Measurements from ENCODE around the gene SFTA2.

SFTA2 gene

DNA sequence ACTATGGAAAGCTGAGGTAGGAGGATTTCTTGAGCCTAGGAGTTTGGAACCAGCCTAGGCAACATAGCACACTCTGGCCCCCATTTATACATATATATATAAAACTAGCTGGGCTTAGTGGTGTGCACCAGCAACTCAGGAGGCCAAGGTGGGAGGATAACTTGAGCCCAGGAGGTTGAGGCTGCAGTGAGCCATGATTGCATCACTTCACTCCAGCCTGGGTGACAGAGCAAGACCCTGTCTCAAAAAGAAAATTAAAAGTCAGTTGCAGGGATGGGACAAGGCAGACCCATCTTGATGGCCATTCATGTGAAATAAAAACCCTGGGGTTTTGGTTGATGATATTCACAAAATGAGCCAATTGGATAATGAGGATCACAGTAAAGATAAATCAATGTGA is 30.5 kb downstream of the SFTA2 start:
- no peak overlapping the region for H3K27ac ChIP-seq
- no peaks in the 10 kb centered on the region for H3K9me3 ChIP-seq
- H3K4me3 ChIP-seq (ENCODE audit: low read depth in 1 of 2, low read length in 1 of 2) = no peak overlapping the region
- no peaks in the 10 kb centered on the region for H3K36me3 ChIP-seq
- peaks cover 3% of the 10 kb centered on the region for H3K27me3 ChIP-seq
- H3K4me1 ChIP-seq (ENCODE audit: control insufficient read depth in 1 of 2, insufficient read depth in 1 of 2, low read depth in 1 of 2, low read length in 1 of 2) = no peaks in the 10 kb centered on the region
- TF ChIP-seq, protein P1, sequence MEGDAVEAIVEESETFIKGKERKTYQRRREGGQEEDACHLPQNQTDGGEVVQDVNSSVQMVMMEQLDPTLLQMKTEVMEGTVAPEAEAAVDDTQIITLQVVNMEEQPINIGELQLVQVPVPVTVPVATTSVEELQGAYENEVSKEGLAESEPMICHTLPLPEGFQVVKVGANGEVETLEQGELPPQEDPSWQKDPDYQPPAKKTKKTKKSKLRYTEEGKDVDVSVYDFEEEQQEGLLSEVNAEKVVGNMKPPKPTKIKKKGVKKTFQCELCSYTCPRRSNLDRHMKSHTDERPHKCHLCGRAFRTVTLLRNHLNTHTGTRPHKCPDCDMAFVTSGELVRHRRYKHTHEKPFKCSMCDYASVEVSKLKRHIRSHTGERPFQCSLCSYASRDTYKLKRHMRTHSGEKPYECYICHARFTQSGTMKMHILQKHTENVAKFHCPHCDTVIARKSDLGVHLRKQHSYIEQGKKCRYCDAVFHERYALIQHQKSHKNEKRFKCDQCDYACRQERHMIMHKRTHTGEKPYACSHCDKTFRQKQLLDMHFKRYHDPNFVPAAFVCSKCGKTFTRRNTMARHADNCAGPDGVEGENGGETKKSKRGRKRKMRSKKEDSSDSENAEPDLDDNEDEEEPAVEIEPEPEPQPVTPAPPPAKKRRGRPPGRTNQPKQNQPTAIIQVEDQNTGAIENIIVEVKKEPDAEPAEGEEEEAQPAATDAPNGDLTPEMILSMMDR (IDR thresholded peaks at IDR 0.05) = no peak

DNA sequence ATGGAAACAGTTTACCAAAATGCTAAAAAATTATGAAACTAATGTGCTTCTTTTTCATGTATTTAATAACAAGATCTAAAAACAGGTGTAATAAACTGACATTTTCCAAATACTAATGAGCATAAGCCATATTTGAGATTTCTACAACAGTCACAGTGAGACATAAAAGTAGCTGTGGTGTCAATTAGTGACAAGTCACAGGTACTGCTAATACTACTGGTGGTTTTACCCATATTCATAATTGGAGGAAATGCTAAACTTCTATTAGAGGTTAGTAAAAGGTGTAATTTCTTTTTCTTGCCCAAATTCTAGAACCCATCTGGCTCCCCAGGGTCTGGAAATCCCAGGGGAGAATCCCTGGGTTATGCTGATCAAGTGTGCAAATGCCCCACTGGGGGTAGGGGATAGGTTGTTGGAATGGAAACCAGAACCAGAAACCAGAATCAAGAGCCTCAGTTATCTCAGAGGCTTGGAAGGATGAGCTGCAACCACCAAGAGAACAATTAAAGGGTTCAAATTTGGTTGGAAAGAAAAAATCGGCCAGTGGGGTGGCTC is 31.0 kb downstream of the SFTA2 start:
- Histone ChIP-seq H3K36me3 (no peaks in the 10 kb centered on the region), H3K4me1 (ENCODE audit: control insufficient read depth in 1 of 2, insufficient read depth in 1 of 2, low read depth in 1 of 2, low read length in 1 of 2) (no peaks in the 10 kb centered on the region)
- TF ChIP-seq, protein P1 (IDR thresholded peaks at IDR 0.05) = no peak

DNA sequence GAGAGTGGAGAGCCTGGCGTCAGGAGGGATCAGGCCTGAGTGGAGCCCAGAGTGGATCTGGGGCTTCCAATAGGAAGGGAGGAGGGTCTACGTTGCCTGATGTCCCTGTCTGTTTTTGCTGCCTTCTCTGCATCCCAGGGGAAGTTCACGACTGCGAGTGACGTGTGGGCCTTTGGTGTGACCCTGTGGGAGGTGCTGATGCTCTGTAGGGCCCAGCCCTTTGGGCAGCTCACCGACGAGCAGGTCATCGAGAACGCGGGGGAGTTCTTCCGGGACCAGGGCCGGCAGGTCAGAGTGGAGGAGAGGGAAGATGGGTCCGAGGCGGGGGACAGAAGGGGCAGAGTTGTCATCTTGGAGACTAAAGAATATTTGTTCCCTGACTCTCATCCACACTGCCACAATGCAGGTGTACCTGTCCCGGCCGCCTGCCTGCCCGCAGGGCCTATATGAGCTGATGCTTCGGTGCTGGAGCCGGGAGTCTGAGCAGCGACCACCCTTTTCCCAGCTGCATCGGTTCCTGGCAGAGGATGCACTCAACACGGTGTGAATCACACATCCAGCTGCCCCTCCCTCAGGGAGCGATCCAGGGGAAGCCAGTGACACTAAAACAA is 33.1 kb downstream of the SFTA2 start:
- Histone ChIP-seq H3K36me3 (no peaks in the 10 kb centered on the region), H3K27ac (no peak overlapping the region), H3K9me3 (no peaks in the 10 kb centered on the region), H3K4me1 (ENCODE audit: control insufficient read depth in 1 of 2, insufficient read depth in 1 of 2, low read depth in 1 of 2, low read length in 1 of 2) (no peaks in the 10 kb centered on the region), H3K4me3 (ENCODE audit: low read depth in 1 of 2, low read length in 1 of 2) (no peak overlapping the region), H3K27me3 (peaks cover 16% of the 10 kb centered on the region)
- TF ChIP-seq, protein P1 (IDR thresholded peaks at IDR 0.05) = no peak

More for the DNA sequence above, 31.0 kb downstream of the SFTA2 start:
- Histone ChIP-seq H3K27me3 (peaks cover 3% of the 10 kb centered on the region), H3K4me3 (ENCODE audit: low read depth in 1 of 2, low read length in 1 of 2) (no peak overlapping the region), H3K27ac (no peak overlapping the region), H3K9me3 (no peaks in the 10 kb centered on the region)

DNA sequence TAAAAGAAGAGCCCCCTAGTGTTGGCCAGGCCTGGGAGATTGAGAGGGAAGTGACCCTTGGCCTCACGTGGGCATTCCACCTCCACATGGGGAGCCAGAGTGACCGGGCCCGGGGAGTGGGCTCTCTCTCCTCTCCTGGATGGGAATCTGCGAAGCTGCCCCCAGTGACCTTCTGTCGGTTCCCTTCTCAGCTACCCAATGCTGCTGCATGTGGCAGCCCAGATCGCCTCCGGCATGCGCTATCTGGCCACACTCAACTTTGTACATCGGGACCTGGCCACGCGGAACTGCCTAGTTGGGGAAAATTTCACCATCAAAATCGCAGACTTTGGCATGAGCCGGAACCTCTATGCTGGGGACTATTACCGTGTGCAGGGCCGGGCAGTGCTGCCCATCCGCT is 34.1 kb downstream of the SFTA2 start:
- H3K4me3 ChIP-seq (ENCODE audit: low read depth in 1 of 2, low read length in 1 of 2) = no peak overlapping the region
- no peaks in the 10 kb centered on the region for H3K36me3 ChIP-seq
- TF ChIP-seq, protein P1 (IDR thresholded peaks at IDR 0.05) = no peak
- peaks cover 25% of the 10 kb centered on the region for H3K27me3 ChIP-seq
- H3K27ac ChIP-seq = no peak overlapping the region
- H3K9me3 ChIP-seq = no peaks in the 10 kb centered on the region
- no peaks in the 10 kb centered on the region for H3K4me1 ChIP-seq (ENCODE audit: control insufficient read depth in 1 of 2, insufficient read depth in 1 of 2, low read depth in 1 of 2, low read length in 1 of 2)

DNA sequence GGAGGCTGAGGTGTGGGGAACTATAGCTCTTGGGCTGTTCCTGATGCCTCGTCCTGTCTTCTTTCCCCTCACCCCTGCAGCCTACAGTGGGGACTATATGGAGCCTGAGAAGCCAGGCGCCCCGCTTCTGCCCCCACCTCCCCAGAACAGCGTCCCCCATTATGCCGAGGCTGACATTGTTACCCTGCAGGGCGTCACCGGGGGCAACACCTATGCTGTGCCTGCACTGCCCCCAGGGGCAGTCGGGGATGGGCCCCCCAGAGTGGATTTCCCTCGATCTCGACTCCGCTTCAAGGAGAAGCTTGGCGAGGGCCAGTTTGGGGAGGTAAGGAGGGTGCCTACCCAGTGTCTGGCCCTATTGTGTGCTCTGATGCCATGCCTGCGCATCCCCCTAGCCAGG is 35.4 kb downstream of the SFTA2 start:
- Histone ChIP-seq H3K27ac (no peak overlapping the region), H3K4me1 (ENCODE audit: control insufficient read depth in 1 of 2, insufficient read depth in 1 of 2, low read depth in 1 of 2, low read length in 1 of 2) (no peaks in the 10 kb centered on the region), H3K36me3 (no peaks in the 10 kb centered on the region), H3K27me3 (peaks cover 38% of the 10 kb centered on the region), H3K4me3 (ENCODE audit: low read depth in 1 of 2, low read length in 1 of 2) (no peak overlapping the region), H3K9me3 (no peaks in the 10 kb centered on the region)
- TF ChIP-seq, protein P1 (IDR thresholded peaks at IDR 0.05) = no peak

Data from neutrophil (primary cell).